Omental fat pad (tissue), 4 donors: ENCODE measurements around the gene DNAJC24. TPM values are rescaled to one million over a fixed set of nuclear protein-coding genes. Genes with fewer than 3 reads are reported as not detected.

Source experiments
- ATAC-seq: fragments of 150-250 bp; one replicate; pipeline ENCODE4 v1.9.1; 2016; ENCODE audit warnings: mild to moderate bottlenecking, moderate library complexity; ENCODE audit not compliant: low FRiP score
- DNase-seq: peaks from one replicate; pipeline ENCODE4 v3.0.0-alpha.2; 2019; ENCODE audit warnings: low spot score
- CTCF ChIP-seq, 3 donors: fragments of 450-650 bp; IDR thresholded peaks; one replicate each; pipeline ENCODE4 v1.5.1; 2016 to 2017; ENCODE audit warnings: antibody characterized with exemption in 3 of 3, mild to moderate bottlenecking in 3 of 3, moderate library complexity in 2 of 3
- total RNA-seq, 4 donors: library from RNA; depleted of rRNA; stranded (reverse); fragments of >200 nt; gene quantifications; one replicate each; pipeline ENCODE4 v1.1.0, GENCODE V29; 2016

DNAJC24 gene
- total RNA-seq, 4 donors from 2014 or later, result 11.6 to 19.5 (median 13.9) TPM

- ATAC-seq, result no peak
- DNase-seq, result no peak
- no peak for TF ChIP-seq CTCF (IDR thresholded peaks at IDR 0.05)
These were observed 31.9 kb upstream of the DNAJC24 start for GRCh38 chr11:31337806-31338205.

GRCh38 chr11:31340903-31341572 is 28.6 kb upstream of the DNAJC24 start:
- ATAC-seq, result no peak
- no peak for TF ChIP-seq CTCF (IDR thresholded peaks at IDR 0.05)
- DNase-seq, result no peak

- DNase-seq (no peak), ATAC-seq (no peak)
- no peak for TF ChIP-seq CTCF (IDR thresholded peaks at IDR 0.05)
These were observed 18.5 kb upstream of the DNAJC24 start for GRCh38 chr11:31351168-31351567.

- DNase-seq (no peak), ATAC-seq (no peak)
- no peak for TF ChIP-seq CTCF (IDR thresholded peaks at IDR 0.05)
These were observed 14.5 kb upstream of the DNAJC24 start for GRCh38 chr11:31355131-31355530.

GRCh38 chr11:31355817-31356216 is 13.8 kb upstream of the DNAJC24 start:
- DNase-seq (no peak), ATAC-seq (no peak)
- TF ChIP-seq CTCF (IDR thresholded peaks at IDR 0.05), result no peak

GRCh38 chr11:31361743-31362142 is 7.9 kb upstream of the DNAJC24 start:
- no peak for TF ChIP-seq CTCF (IDR thresholded peaks at IDR 0.05)
- DNase-seq (no peak), ATAC-seq (no peak)

GRCh38 chr11:31366795-31367194 is 2.9 kb upstream of the DNAJC24 start:
- no peak for DNase-seq
- TF ChIP-seq CTCF (IDR thresholded peaks at IDR 0.05), result no peak

More at GRCh38 chr11:31366795-31367194, 2.9 kb upstream of the DNAJC24 start:
- no peak for ATAC-seq
